B cell (primary cell): ENCODE results near the gene MAML3. TPM values are rescaled to one million over a fixed set of nuclear protein-coding genes. Genes with fewer than 3 reads are reported as not detected.

Experiments used
- ATAC-seq: fragments of 200-7000 bp; cut with Tn5 transposase; one replicate; pipeline ENCODE4 v1.10.0; 2021; ENCODE audit warnings: low read depth, mild to moderate bottlenecking, moderate number of reproducible peaks, moderate library complexity
- CTCF ChIA-PET: fragments of 350-600 bp; sonication (Branson Sonifier 250); formaldehyde crosslinking; loops from one replicate; lab custom pipeline; 2021; ENCODE audit warnings: antibody characterized with exemption, inconsistent platforms; lab: Charles Lee
- POLR2A ChIA-PET: fragments of 350-600 bp; sonication (Branson Sonifier 250); formaldehyde crosslinking; loops from one replicate; lab custom pipeline; 2021; ENCODE audit warnings: antibody characterized with exemption; lab: Charles Lee
- DNase-seq: peaks from one replicate; pipeline ENCODE4 v3.0.0; 2013
- H2AFZ ChIP-seq: 2 replicates; pipeline ENCODE4 v1.6.1; 2012; ENCODE audit warnings: mild to moderate bottlenecking, low read depth, low read length; ENCODE audit not compliant: insufficient read depth, poor library complexity, severe bottlenecking
- H3K27ac ChIP-seq, 2 donors: 1 replicate in 1 of 2; 2 replicates in 1 of 2; pipeline ENCODE4 v1.5.1; 2012 to 2013; ENCODE audit warnings: low read length in 2 of 2, mild to moderate bottlenecking in 2 of 2, moderate library complexity in 1 of 2
- H3K27me3 ChIP-seq, 4 experiments: fragments of 200-600 bp in 1 of 4; sonication (generic) in 1 of 4; replicated peaks in 1 of 4; 1 replicate in 2 of 4; 2 replicates in 2 of 4; pipeline versions ENCODE4 v1.6.1 to v1.7.0; 2013 to 2016; ENCODE audit warnings: low read length in 3 of 4, mild to moderate bottlenecking in 2 of 4, mixed read lengths in 1 of 4, moderate library complexity in 1 of 4; ENCODE audit not compliant: insufficient read depth in 4 of 4, control insufficient read depth in 3 of 4; ENCODE audit errors: control extremely low read depth in 1 of 4
- H3K36me3 ChIP-seq, 2 experiments: replicated peaks in 1 of 2; 1 replicate in 1 of 2; 2 replicates in 1 of 2; pipeline versions ENCODE4 v1.6.1 to v1.7.1; 2013; ENCODE audit warnings: low read length in 1 of 2; ENCODE audit not compliant: insufficient read depth in 2 of 2, control insufficient read depth in 1 of 2; ENCODE audit errors: control extremely low read depth in 1 of 2, extremely low read depth in 1 of 2
- H3K4me1 ChIP-seq, 2 donors: fragments of 200-600 bp in 1 of 2; sonication (generic) in 1 of 2; 1 replicate in 1 of 2; 2 replicates in 1 of 2; pipeline versions ENCODE4 v1.5.1 to v1.6.1; 2013 to 2017; ENCODE audit warnings: low read length in 2 of 2; ENCODE audit not compliant: control insufficient read depth in 2 of 2, insufficient read depth in 2 of 2
- H3K4me2 ChIP-seq: replicated peaks from 2 replicates; pipeline ENCODE3; 2012; ENCODE audit warnings: mild to moderate bottlenecking, low read depth, low read length; ENCODE audit not compliant: poor library complexity, severe bottlenecking
- H3K4me3 ChIP-seq, 5 experiments: fragments of 200-600 bp in 1 of 5; sonication (generic) in 1 of 5; 1 replicate in 3 of 5; 2 replicates in 2 of 5; pipeline versions ENCODE4 v1.5.1 to v1.7.0; 2011 to 2016; ENCODE audit warnings: low read length in 4 of 5, mild to moderate bottlenecking in 4 of 5, low read depth in 2 of 5, control low read depth in 1 of 5, moderate library complexity in 1 of 5; ENCODE audit not compliant: insufficient read depth in 1 of 5; ENCODE audit errors: control extremely low read depth in 1 of 5, extremely low read depth in 1 of 5
- H3K79me2 ChIP-seq: fragments of 200-600 bp; sonication (generic); one replicate; pipeline ENCODE4 v1.6.0; 2016; ENCODE audit warnings: low read length; ENCODE audit not compliant: control insufficient read depth, insufficient read depth
- H3K9ac ChIP-seq: fragments of 200-600 bp; sonication (generic); 2 replicates; pipeline ENCODE4 v1.6.1; 2017; ENCODE audit warnings: mild to moderate bottlenecking, low read length, moderate library complexity
- H3K9me3 ChIP-seq, 3 donors: one replicate each; pipeline versions ENCODE4 v1.6.1 to v1.7.1; 2013; ENCODE audit warnings: low read length in 2 of 3; ENCODE audit not compliant: control insufficient read depth in 2 of 3, insufficient read depth in 1 of 3; ENCODE audit errors: control extremely low read depth in 1 of 3
- H4K20me1 ChIP-seq: 2 replicates; pipeline ENCODE4 v1.6.0; 2012; ENCODE audit warnings: mild to moderate bottlenecking, low read length; ENCODE audit not compliant: insufficient read depth, control insufficient read depth, poor library complexity, severe bottlenecking
- H3K27ac Mint-ChIP-seq: one replicate; pipeline ENCODE4 v1.8.0; 2021; ENCODE audit warnings: mixed read lengths
- H3K27me3 Mint-ChIP-seq: one replicate; pipeline ENCODE4 v1.8.0; 2021; ENCODE audit warnings: mixed read lengths
- H3K4me1 Mint-ChIP-seq: one replicate; pipeline ENCODE4 v1.8.0; 2021; ENCODE audit warnings: mixed read lengths
- H3K4me3 Mint-ChIP-seq: one replicate; pipeline ENCODE4 v1.8.0; 2021; ENCODE audit warnings: mixed read lengths
- H3K9me3 Mint-ChIP-seq: one replicate; pipeline ENCODE4 v1.8.0; 2022; ENCODE audit warnings: mixed read lengths; ENCODE audit not compliant: insufficient read depth
- CTCF ChIP-seq: fragments of 200-600 bp; IDR thresholded peaks from one replicate; pipeline ENCODE4 v1.8.0; 2022; ENCODE audit warnings: antibody characterized with exemption, mild to moderate bottlenecking
- EZH2 ChIP-seq: IDR thresholded peaks from 2 replicates; pipeline ENCODE4 v1.6.1; 2012; ENCODE audit warnings: borderline replicate concordance, low read depth, mild to moderate bottlenecking, moderate library complexity, low read length; ENCODE audit not compliant: insufficient read depth, poor library complexity, severe bottlenecking
- WGBS: methylation state at CpG from one replicate; pipeline ENCODE4 v1.1.5; 2013; ENCODE audit warnings: missing lambda C conversion rate; ENCODE audit not compliant: insufficient coverage; 5-methylcytosine and 5-hydroxymethylcytosine counted together
- intact Hi-C: fragments of 100-400 bp; cut with micrococcal nuclease; formaldehyde crosslinking; loops from one replicate; pipeline ENCODE4 v1.10.0; 2022
- polyA plus RNA-seq: library from polyadenylated mRNA; depleted of rRNA; stranded (reverse); fragments of >200 nt; gene quantifications from 2 replicates; pipeline ENCODE4 v1.2.3, GENCODE V29; 2012
- total RNA-seq, 2 donors: library from RNA; stranded (reverse); fragments of 120-200 nt in 1 of 2; gene quantifications; 1 replicate in 1 of 2; 2 replicates in 1 of 2; pipeline versions ENCODE4 v1.2.3 to v1.2.4, GENCODE V29; 2013 to 2022

The MAML3 gene
- total and polyA plus RNA-seq, 2 donors (not counting 1 experiment from before 2014, with no cell fraction given) = 0.94 to 5.3 TPM

- H3K36me3 ChIP-seq = no peaks in the 10 kb centered on the region
- Mint-ChIP-seq H3K9me3 (no peaks in the 10 kb centered on the region), H3K4me3 (no peak overlapping the region), H3K4me1 (no peaks in the 10 kb centered on the region), H3K27me3 (no peaks in the 10 kb centered on the region), H3K27ac (no peak overlapping the region)
- WGBS = 95% methylated on average over 5 of the region's 6 CpGs
- DNase-seq (no peak), ATAC-seq (no peak)
- H3K27ac ChIP-seq = no peak overlapping the region
- intact Hi-C loops = no loop called here
- CTCF ChIA-PET = no interaction called here
- H3K4me2 ChIP-seq = no peak overlapping the region
- no peaks in the 10 kb centered on the region for H3K27me3 ChIP-seq
- no peaks in the 10 kb centered on the region for H3K4me1 ChIP-seq
- POLR2A ChIA-PET = no interaction called here
- H3K9me3 ChIP-seq = no peaks in the 10 kb centered on the region
- H3K9ac ChIP-seq = no peak overlapping the region
- H3K79me2 ChIP-seq = no peaks in the 10 kb centered on the region
- TF ChIP-seq EZH2 (no peak), CTCF (no peak)
- no peak overlapping the region for H3K4me3 ChIP-seq
- no peak overlapping the region for H2AFZ ChIP-seq
- no peaks in the 10 kb centered on the region for H4K20me1 ChIP-seq
These were observed 236.1 kb downstream of the MAML3 start for GRCh38 chr4:139917896-139918295.

GRCh38 chr4:139916041-139916440 lies 237.9 kb downstream of the MAML3 start:
- Histone ChIP-seq H3K4me3 (no peak overlapping the region), H3K27me3 (no peaks in the 10 kb centered on the region), H3K9ac (no peak overlapping the region), H3K9me3 (no peaks in the 10 kb centered on the region), H3K4me1 (no peaks in the 10 kb centered on the region), H3K79me2 (no peaks in the 10 kb centered on the region), H3K4me2 (no peak overlapping the region), H4K20me1 (no peaks in the 10 kb centered on the region), H3K36me3 (no peaks in the 10 kb centered on the region), H2AFZ (no peak overlapping the region), H3K27ac (no peak overlapping the region)
- ATAC-seq (no peak), DNase-seq (no peak)
- H3K4me1 Mint-ChIP-seq = no peaks in the 10 kb centered on the region
- H3K27ac Mint-ChIP-seq = no peak overlapping the region
- H3K4me3 Mint-ChIP-seq = no peak overlapping the region
- ChIA-PET CTCF (no interaction called here), POLR2A (no interaction called here)
- H3K9me3 Mint-ChIP-seq = no peaks in the 10 kb centered on the region
- no peaks in the 10 kb centered on the region for H3K27me3 Mint-ChIP-seq
- TF ChIP-seq CTCF = no peak
- TF ChIP-seq EZH2 = no peak
- no CpG with 5 or more reads among the region's 1 CpG for WGBS
- intact Hi-C loops = no loop called here
